ENCODE results near the gene DTNB.

Gene DTNB

DNA sequence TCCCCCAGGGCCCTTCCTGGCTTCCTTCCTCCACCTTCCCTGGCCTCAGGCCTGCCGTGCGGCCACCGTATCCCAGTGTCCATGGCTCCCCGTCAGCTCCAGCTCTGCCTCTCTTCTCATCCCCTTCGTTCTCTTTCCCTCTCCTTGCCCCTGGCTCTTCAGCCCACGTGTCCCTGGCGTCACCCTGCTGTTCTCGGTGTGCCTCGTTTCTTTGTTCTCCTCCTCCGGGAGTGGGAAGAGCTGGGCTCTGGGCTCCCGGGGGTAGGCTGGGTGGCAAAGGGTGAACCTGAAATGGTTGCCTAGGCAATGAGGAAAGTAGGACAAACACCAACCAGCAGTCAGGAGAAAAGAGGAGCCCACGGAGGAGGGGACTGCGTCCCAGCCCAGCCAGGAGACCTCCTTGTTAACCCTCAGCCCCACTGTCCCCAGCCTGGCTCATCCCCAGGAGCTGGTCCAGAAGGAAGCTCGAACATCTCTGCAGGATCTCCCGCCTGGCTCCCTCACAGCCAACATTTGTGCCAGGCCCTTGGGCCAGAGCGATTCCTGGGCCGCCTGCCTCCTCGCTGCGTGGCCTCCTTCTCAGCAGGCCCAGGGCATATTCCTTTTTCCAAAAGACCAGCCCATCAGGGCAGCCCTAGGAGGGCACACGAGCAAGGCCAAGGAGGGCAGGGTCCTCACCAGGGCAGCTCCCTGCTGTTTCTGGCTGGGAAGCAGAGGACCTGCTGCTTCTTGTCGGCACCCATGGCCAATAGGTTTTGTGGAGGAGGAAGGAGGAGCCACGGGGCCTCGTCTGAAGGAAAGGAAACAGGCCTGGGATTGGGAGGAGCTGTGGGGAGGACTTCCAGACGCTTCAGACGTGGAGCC is 300.7 kb downstream of the DTNB start:
- TF ChIP-seq, protein P1, sequence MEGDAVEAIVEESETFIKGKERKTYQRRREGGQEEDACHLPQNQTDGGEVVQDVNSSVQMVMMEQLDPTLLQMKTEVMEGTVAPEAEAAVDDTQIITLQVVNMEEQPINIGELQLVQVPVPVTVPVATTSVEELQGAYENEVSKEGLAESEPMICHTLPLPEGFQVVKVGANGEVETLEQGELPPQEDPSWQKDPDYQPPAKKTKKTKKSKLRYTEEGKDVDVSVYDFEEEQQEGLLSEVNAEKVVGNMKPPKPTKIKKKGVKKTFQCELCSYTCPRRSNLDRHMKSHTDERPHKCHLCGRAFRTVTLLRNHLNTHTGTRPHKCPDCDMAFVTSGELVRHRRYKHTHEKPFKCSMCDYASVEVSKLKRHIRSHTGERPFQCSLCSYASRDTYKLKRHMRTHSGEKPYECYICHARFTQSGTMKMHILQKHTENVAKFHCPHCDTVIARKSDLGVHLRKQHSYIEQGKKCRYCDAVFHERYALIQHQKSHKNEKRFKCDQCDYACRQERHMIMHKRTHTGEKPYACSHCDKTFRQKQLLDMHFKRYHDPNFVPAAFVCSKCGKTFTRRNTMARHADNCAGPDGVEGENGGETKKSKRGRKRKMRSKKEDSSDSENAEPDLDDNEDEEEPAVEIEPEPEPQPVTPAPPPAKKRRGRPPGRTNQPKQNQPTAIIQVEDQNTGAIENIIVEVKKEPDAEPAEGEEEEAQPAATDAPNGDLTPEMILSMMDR (IDR thresholded peaks at IDR 0.05; ENCODE audit: low read depth, low read length, missing control alignments), result no peak
- H3K4me3 ChIP-seq (replicated peaks; ENCODE audit: low read depth, low read length), result no peak overlapping the region
- no peak for DNase-seq (ENCODE audit: extremely low read depth, low read depth)

- H3K4me3 ChIP-seq (replicated peaks; ENCODE audit: low read depth, low read length), result no peak overlapping the region
- TF ChIP-seq, protein P1 (IDR thresholded peaks at IDR 0.05; ENCODE audit: low read depth, low read length, missing control alignments), result no peak
- DNase-seq (ENCODE audit: extremely low read depth, low read depth), result no peak
Measured at GRCh38 chr2:25371253-25372241, 301.8 kb downstream of the DTNB start.

DNA sequence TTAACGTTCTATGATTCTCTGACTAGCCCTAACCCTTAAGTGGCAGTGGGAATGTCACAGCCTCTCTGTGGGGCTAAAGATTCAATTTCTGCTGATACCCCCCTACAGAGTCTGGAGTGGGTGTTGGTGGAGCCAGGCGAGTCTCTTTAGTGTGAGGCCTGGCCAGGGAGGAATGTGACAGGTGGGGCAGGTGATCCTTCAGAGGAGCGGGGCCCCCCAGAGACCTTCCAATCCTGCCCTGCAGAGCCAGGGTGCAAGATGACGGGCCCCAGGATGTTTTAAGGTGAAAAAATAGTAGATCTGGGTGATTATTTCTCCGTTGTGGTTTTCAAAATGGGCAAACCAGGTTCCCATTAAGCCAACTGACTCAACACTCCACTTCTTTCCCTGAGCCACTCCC is 303.5 kb downstream of the DTNB start:
- DNase-seq (ENCODE audit: extremely low read depth, low read depth), result no peak
- TF ChIP-seq, protein P1 (IDR thresholded peaks at IDR 0.05; ENCODE audit: low read depth, low read length, missing control alignments), result no peak
- no peak overlapping the region for H3K4me3 ChIP-seq (replicated peaks; ENCODE audit: low read depth, low read length)

DNA sequence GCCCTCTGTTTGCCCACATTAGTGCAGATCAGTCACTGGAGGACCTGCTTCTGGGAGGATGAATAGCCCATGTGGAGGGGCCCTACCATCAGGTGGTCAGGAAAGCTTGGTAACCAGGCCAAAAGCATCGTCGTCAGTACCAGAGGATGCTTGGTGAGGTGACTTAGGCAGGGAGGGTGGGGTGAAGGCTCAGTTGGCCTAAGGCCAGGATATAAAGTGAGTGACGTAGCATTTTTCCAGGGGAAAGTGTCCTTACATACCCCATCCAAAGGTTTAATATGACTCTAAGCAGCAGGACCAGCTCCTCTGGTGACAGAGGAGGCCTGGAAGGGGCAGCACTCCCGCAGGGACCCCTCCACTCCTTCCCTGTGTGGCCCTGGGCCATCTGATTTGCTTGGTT is 303.9 kb downstream of the DTNB start:
- TF ChIP-seq, protein P1 (IDR thresholded peaks at IDR 0.05; ENCODE audit: low read depth, low read length, missing control alignments), result no peak
- no peak for DNase-seq (ENCODE audit: extremely low read depth, low read depth)
- no peak overlapping the region for H3K4me3 ChIP-seq (replicated peaks; ENCODE audit: low read depth, low read length)

- no peak for DNase-seq (ENCODE audit: extremely low read depth, low read depth)
- no peak overlapping the region for H3K4me3 ChIP-seq (replicated peaks; ENCODE audit: low read depth, low read length)
- TF ChIP-seq, protein P1 (IDR thresholded peaks at IDR 0.05; ENCODE audit: low read depth, low read length, missing control alignments), result no peak
Measured at GRCh38 chr2:25368660-25369059, 304.7 kb downstream of the DTNB start.

DNA sequence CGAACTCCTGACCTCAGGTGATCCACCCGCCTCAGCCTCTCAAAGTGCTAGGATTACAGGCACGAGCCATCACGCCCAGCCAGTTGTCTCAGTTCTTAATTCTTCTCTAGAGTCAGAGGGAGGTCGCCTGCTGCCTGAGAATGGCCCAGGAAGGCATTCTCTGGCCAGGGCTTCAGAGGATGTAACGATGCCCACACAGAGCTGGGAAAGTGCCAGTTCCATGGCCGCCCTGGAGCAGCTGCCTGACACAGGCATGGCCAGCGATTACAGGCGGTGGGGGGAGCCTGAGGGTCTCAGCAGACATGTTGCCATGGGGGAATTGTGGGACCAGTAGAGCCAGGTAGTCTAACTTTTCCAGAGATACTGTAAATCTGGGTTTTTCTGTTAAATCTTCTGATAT is 306.1 kb downstream of the DTNB start:
- no peak for DNase-seq (ENCODE audit: extremely low read depth, low read depth)
- TF ChIP-seq, protein P1 (IDR thresholded peaks at IDR 0.05; ENCODE audit: low read depth, low read length, missing control alignments), result no peak

More for the DNA sequence above, 306.1 kb downstream of the DTNB start:
- no peak overlapping the region for H3K4me3 ChIP-seq (replicated peaks; ENCODE audit: low read depth, low read length)

All from HFF-Myc (cell line).